HEK293 (cell line): ENCODE measurements around the gene TBC1D4.

ENCODE experiments used
- CTCF ChIA-PET: fragments of 350-600 bp; formaldehyde crosslinking; extraction: SDS; loops from one replicate; lab custom pipeline; 2021; ENCODE audit warnings: antibody characterized with exemption; lab: Yijun Ruan, JAX
- POLR2A ChIA-PET: fragments of 300-600 bp; formaldehyde crosslinking; extraction: SDS; loops from one replicate; lab custom pipeline; 2020; ENCODE audit warnings: antibody characterized with exemption, inconsistent platforms; lab: Yijun Ruan, JAX
- H3K27ac ChIP-seq: fragments of 200-500 bp; sonication (Bioruptor generic); 2 replicates; pipeline ENCODE4 v1.5.1; 2014; ENCODE audit warnings: low read depth, low read length, control low read depth, inconsistent platforms; ENCODE audit errors: extremely low read depth
- H3K36me3 ChIP-seq, 2 experiments: fragments of 200-500 bp in 1 of 2; sonication (Bioruptor generic) in 1 of 2; 1 replicate in 1 of 2; 2 replicates in 1 of 2; pipeline ENCODE4 v1.5.1; 2014 to 2017; ENCODE audit warnings: inconsistent platforms in 2 of 2, low read length in 2 of 2; ENCODE audit not compliant: control insufficient read depth in 2 of 2, insufficient read depth in 1 of 2
- H3K4me1 ChIP-seq: fragments of 200-500 bp; sonication (Bioruptor generic); 2 replicates; pipeline ENCODE4 v1.5.1; 2014; ENCODE audit warnings: mild to moderate bottlenecking, low read length, inconsistent platforms; ENCODE audit not compliant: control insufficient read depth, insufficient read depth
- H3K4me3 ChIP-seq: 2 replicates; pipeline ENCODE4 v1.5.1; 2011; ENCODE audit warnings: low read depth, mild to moderate bottlenecking, control low read depth, low read length, moderate library complexity
- H3K9me3 ChIP-seq: fragments of 200-500 bp; sonication (Bioruptor generic); 2 replicates; pipeline ENCODE4 v1.5.1; 2014; ENCODE audit warnings: low read depth, low read length, inconsistent platforms; ENCODE audit not compliant: control insufficient read depth, insufficient read depth
- GLIS2 ChIP-seq: fragments of 450-650 bp; formaldehyde crosslinking; IDR thresholded peaks from 2 replicates; pipeline ENCODE4 v1.5.1; 2016; ENCODE audit warnings: missing biosample characterization, missing genetic modification characterization
- KLF16 ChIP-seq: fragments of 450-650 bp; formaldehyde crosslinking; IDR thresholded peaks from 2 replicates; pipeline ENCODE4 v1.5.1; 2017; ENCODE audit warnings: missing biosample characterization, missing genetic modification characterization
- KLF9 ChIP-seq: fragments of 450-650 bp; formaldehyde crosslinking; IDR thresholded peaks from 2 replicates; pipeline ENCODE4 v1.5.1; 2016; ENCODE audit warnings: missing biosample characterization, missing genetic modification characterization, low read depth
- SALL2 ChIP-seq: fragments of 450-650 bp; formaldehyde crosslinking; IDR thresholded peaks from 2 replicates; pipeline ENCODE4 v1.5.0; 2017; ENCODE audit warnings: missing biosample characterization, mild to moderate bottlenecking, missing genetic modification characterization, borderline replicate concordance
- SP7 ChIP-seq: fragments of 450-650 bp; formaldehyde crosslinking; IDR thresholded peaks from 2 replicates; pipeline ENCODE4 v1.5.1; 2016; ENCODE audit warnings: missing biosample characterization, missing genetic modification characterization
- TRIM28 ChIP-seq: IDR thresholded peaks from 2 replicates; pipeline ENCODE4 v1.6.1; 2011; ENCODE audit warnings: low read length, control low read depth, borderline replicate concordance
- ZIC2 ChIP-seq: fragments of 450-650 bp; formaldehyde crosslinking; IDR thresholded peaks from 2 replicates; pipeline ENCODE4 v1.5.1; 2016; ENCODE audit warnings: missing biosample characterization, missing genetic modification characterization
- ZNF114 ChIP-seq: fragments of 450-650 bp; formaldehyde crosslinking; IDR thresholded peaks from 2 replicates; pipeline ENCODE4 v1.5.0; 2017; ENCODE audit warnings: missing biosample characterization, missing genetic modification characterization
- ZNF350 ChIP-seq: fragments of 450-650 bp; formaldehyde crosslinking; IDR thresholded peaks from 2 replicates; pipeline ENCODE4 v1.5.0; 2017; ENCODE audit warnings: missing biosample characterization, mild to moderate bottlenecking, missing genetic modification characterization
- ZNF433 ChIP-seq: fragments of 450-650 bp; formaldehyde crosslinking; IDR thresholded peaks from 2 replicates; pipeline ENCODE4 v1.5.1; 2016; ENCODE audit warnings: missing biosample characterization, missing genetic modification characterization, low read depth
- ZNF521 ChIP-seq: fragments of 450-650 bp; formaldehyde crosslinking; IDR thresholded peaks from 2 replicates; pipeline ENCODE4 v1.5.1; 2017; ENCODE audit warnings: missing biosample characterization, mild to moderate bottlenecking, missing genetic modification characterization
- ZNF544 ChIP-seq: fragments of 450-650 bp; formaldehyde crosslinking; IDR thresholded peaks from 2 replicates; pipeline ENCODE4 v1.5.0; 2017; ENCODE audit warnings: missing biosample characterization, missing genetic modification characterization
- ZNF560 ChIP-seq: fragments of 450-650 bp; formaldehyde crosslinking; IDR thresholded peaks from 2 replicates; pipeline ENCODE4 v1.5.1; 2017; ENCODE audit warnings: missing biosample characterization, missing genetic modification characterization, borderline replicate concordance
- ZNF561 ChIP-seq: fragments of 450-650 bp; IDR thresholded peaks from 2 replicates; pipeline ENCODE4 v1.5.1; 2018; ENCODE audit warnings: missing biosample characterization, missing genetic modification characterization, borderline replicate concordance
- ZNF645 ChIP-seq: fragments of 450-650 bp; formaldehyde crosslinking; IDR thresholded peaks from 2 replicates; pipeline ENCODE4; 2016; ENCODE audit warnings: missing biosample characterization, missing genetic modification characterization
- ZNF791 ChIP-seq: fragments of 450-650 bp; formaldehyde crosslinking; IDR thresholded peaks from 2 replicates; pipeline ENCODE4 v1.5.1; 2016; ENCODE audit warnings: missing biosample characterization, missing genetic modification characterization
- ZSCAN30 ChIP-seq: fragments of 450-650 bp; IDR thresholded peaks from 2 replicates; pipeline ENCODE4 v1.5.1; 2018; ENCODE audit warnings: missing biosample characterization, mild to moderate bottlenecking, missing genetic modification characterization, moderate library complexity
- ZXDB ChIP-seq: fragments of 450-650 bp; formaldehyde crosslinking; IDR thresholded peaks from 2 replicates; pipeline ENCODE4 v1.5.1; 2016; ENCODE audit warnings: missing biosample characterization, missing genetic modification characterization
- TF ChIP-seq, protein P1 (sequence below): fragments of 450-650 bp; IDR thresholded peaks from 2 replicates; pipeline ENCODE4 v1.5.1; 2018; ENCODE audit warnings: missing biosample characterization, missing genetic modification characterization
- TF ChIP-seq, protein P2 (sequence below): fragments of 450-650 bp; formaldehyde crosslinking; IDR thresholded peaks from 2 replicates; pipeline ENCODE4 v1.5.1; 2017; ENCODE audit warnings: missing biosample characterization, missing genetic modification characterization

The TBC1D4 gene

GRCh38 chr13:75365724-75366173 is 116.2 kb downstream of the TBC1D4 start:
- H3K9me3 ChIP-seq, result no peaks in the 10 kb centered on the region
- H3K4me1 ChIP-seq, result no peaks in the 10 kb centered on the region
- no peak overlapping the region for H3K4me3 ChIP-seq
- TF ChIP-seq SP7 (tag by site-specific recombination), result no peak
- TF ChIP-seq SALL2 (tag by site-specific recombination), result no peak
- TF ChIP-seq, protein P1, sequence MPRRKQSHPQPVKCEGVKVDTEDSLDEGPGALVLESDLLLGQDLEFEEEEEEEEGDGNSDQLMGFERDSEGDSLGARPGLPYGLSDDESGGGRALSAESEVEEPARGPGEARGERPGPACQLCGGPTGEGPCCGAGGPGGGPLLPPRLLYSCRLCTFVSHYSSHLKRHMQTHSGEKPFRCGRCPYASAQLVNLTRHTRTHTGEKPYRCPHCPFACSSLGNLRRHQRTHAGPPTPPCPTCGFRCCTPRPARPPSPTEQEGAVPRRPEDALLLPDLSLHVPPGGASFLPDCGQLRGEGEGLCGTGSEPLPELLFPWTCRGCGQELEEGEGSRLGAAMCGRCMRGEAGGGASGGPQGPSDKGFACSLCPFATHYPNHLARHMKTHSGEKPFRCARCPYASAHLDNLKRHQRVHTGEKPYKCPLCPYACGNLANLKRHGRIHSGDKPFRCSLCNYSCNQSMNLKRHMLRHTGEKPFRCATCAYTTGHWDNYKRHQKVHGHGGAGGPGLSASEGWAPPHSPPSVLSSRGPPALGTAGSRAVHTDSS (tag by site-specific recombination), result no peak
- no peak for TF ChIP-seq ZNF433 (tag by site-specific recombination)
- TF ChIP-seq, protein P2, sequence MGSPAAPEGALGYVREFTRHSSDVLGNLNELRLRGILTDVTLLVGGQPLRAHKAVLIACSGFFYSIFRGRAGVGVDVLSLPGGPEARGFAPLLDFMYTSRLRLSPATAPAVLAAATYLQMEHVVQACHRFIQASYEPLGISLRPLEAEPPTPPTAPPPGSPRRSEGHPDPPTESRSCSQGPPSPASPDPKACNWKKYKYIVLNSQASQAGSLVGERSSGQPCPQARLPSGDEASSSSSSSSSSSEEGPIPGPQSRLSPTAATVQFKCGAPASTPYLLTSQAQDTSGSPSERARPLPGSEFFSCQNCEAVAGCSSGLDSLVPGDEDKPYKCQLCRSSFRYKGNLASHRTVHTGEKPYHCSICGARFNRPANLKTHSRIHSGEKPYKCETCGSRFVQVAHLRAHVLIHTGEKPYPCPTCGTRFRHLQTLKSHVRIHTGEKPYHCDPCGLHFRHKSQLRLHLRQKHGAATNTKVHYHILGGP (tag by site-specific recombination), result no peak
- TF ChIP-seq ZSCAN30 (tag by site-specific recombination), result no peak
- TF ChIP-seq ZNF114 (tag by site-specific recombination), result no peak
- no peak for TF ChIP-seq ZNF645 (tag by site-specific recombination)
- no peak for TF ChIP-seq ZXDB
- TF ChIP-seq ZNF350 (tag by site-specific recombination), result no peak
- no peak for TF ChIP-seq ZNF560 (tag by site-specific recombination)
- no peak for TF ChIP-seq KLF9 (tag by site-specific recombination)
- no peak for TF ChIP-seq ZNF791 (tag by site-specific recombination)
- TF ChIP-seq, all 188 proteins: peak for 0
- CTCF ChIA-PET, result interaction anchor here (0.5 to 2.8 kb wide), 6 partner anchors 8 to 1924 kb away, joined by 3 to 11 read pairs (median 4); partner anchors contain the start of gene TBC1D4
- H3K27ac ChIP-seq, result no peak overlapping the region
- POLR2A ChIA-PET, result no interaction called here
- H3K36me3 ChIP-seq, result no peaks in the 10 kb centered on the region

GRCh38 chr13:75364131-75364713 is 117.7 kb downstream of the TBC1D4 start:
- CTCF ChIA-PET, result interaction anchor here (1.2 kb wide), 1 partner anchor 9 kb away, joined by 5 read pairs; no protein-coding TSS in a partner anchor
- H3K4me3 ChIP-seq, result no peak overlapping the region
- TF ChIP-seq ZNF544 (no peak), TRIM28 (no peak), ZIC2 (tag by site-specific recombination) (no peak), GLIS2 (no peak), ZNF521 (no peak), KLF16 (no peak), ZNF561 (tag by site-specific recombination) (no peak), ZNF560 (tag by site-specific recombination) (no peak)
- TF ChIP-seq, all 188 proteins: peak for 0
- POLR2A ChIA-PET, result no interaction called here
- Histone ChIP-seq H3K9me3 (no peaks in the 10 kb centered on the region), H3K4me1 (no peaks in the 10 kb centered on the region), H3K27ac (no peak overlapping the region), H3K36me3 (no peaks in the 10 kb centered on the region)
